SK-N-SH (cell line): Measurements from ENCODE around the gene OR3A2. TPM values are rescaled to one million over a fixed set of nuclear protein-coding genes. Genes with fewer than 3 reads are reported as not detected.
"Not testable (repeated sequence)": the region's sequence is repeated elsewhere in the genome, so short reads cannot be mapped to it uniquely, and the experiment has no call there.

Source experiments
- CTCF ChIA-PET: fragments of 300-600, 350-600 bp; formaldehyde crosslinking; extraction: SDS; loops from one replicate; lab custom pipeline; 2021; lab: Yijun Ruan, JAX
- POLR2A ChIA-PET: fragments of 350-600 bp; sonication (Branson Sonifier 250); formaldehyde crosslinking; extraction: SDS; loops from one replicate; lab custom pipeline; 2020; ENCODE audit warnings: antibody characterized with exemption, inconsistent platforms; lab: Yijun Ruan, JAX
- DNase-seq: peaks from one replicate; pipeline ENCODE4 v3.0.0; 2012
- H2AFZ ChIP-seq: fragments of 200-600 bp; sonication (generic); 2 replicates; pipeline ENCODE4 v1.8.1; 2016; ENCODE audit warnings: antibody characterized with exemption, mild to moderate bottlenecking, low read depth
- H3F3A ChIP-seq: fragments of 200-600 bp; sonication (generic); replicated peaks from 2 replicates; pipeline ENCODE3; 2016; ENCODE audit warnings: antibody characterized with exemption, mild to moderate bottlenecking; ENCODE audit not compliant: insufficient read depth
- H3K27ac ChIP-seq, 2 experiments: fragments of 200-500 bp in 1 of 2; fragments of 200-600 bp in 1 of 2; sonication (Bioruptor generic) in 1 of 2; sonication (generic), shearing (Covaris generic) in 1 of 2; 2 replicates each; pipeline versions ENCODE4 v1.5.1 to v1.6.1; 2014 to 2016; ENCODE audit warnings: low read depth in 2 of 2, inconsistent platforms in 1 of 2, low read length in 1 of 2, mild to moderate bottlenecking in 1 of 2, mixed read lengths in 1 of 2
- H3K27me3 ChIP-seq: fragments of 200-600 bp; sonication (generic), shearing (Covaris generic); 2 replicates; pipeline ENCODE4 v1.6.1; 2016; ENCODE audit warnings: mixed run types; ENCODE audit not compliant: insufficient read depth
- H3K36me3 ChIP-seq, 2 experiments: fragments of 200-500 bp in 1 of 2; fragments of 200-600 bp in 1 of 2; sonication (Bioruptor generic) in 1 of 2; sonication (generic) in 1 of 2; replicated peaks in 1 of 2; 2 replicates each; pipeline versions ENCODE3 to v1.5.1; 2014 to 2016; ENCODE audit warnings: low read length in 1 of 2, mild to moderate bottlenecking in 1 of 2; ENCODE audit not compliant: insufficient read depth in 2 of 2, control insufficient read depth in 1 of 2
- H3K4me1 ChIP-seq, 2 experiments: fragments of 200-500 bp in 1 of 2; fragments of 200-600 bp in 1 of 2; sonication (Bioruptor generic) in 1 of 2; sonication (generic), shearing (Covaris generic) in 1 of 2; 2 replicates each; pipeline versions ENCODE4 v1.5.1 to v1.6.1; 2014 to 2016; ENCODE audit warnings: low read depth in 1 of 2, low read length in 1 of 2, mixed run types in 1 of 2; ENCODE audit not compliant: insufficient read depth in 2 of 2, control insufficient read depth in 1 of 2
- H3K4me2 ChIP-seq: fragments of 200-600 bp; sonication (generic), shearing (Covaris generic); 2 replicates; pipeline ENCODE4 v1.6.1; 2017; ENCODE audit warnings: mixed run types
- H3K4me3 ChIP-seq, 2 experiments: fragments of 200-500 bp in 1 of 2; fragments of 200-600 bp in 1 of 2; sonication (Bioruptor generic) in 1 of 2; sonication (generic), shearing (Covaris generic) in 1 of 2; 2 replicates each; pipeline versions ENCODE4 v1.5.1 to v1.8.1; 2014 to 2016; ENCODE audit warnings: low read depth in 2 of 2, inconsistent platforms in 1 of 2, low read length in 1 of 2, mild to moderate bottlenecking in 1 of 2, mixed read lengths in 1 of 2, moderate library complexity in 1 of 2
- H3K79me2 ChIP-seq: fragments of 200-600 bp; sonication (generic); 2 replicates; pipeline ENCODE4 v1.8.1; 2017; ENCODE audit warnings: mild to moderate bottlenecking; ENCODE audit not compliant: insufficient read depth
- H3K9ac ChIP-seq: fragments of 200-600 bp; sonication (generic); 2 replicates; pipeline ENCODE4 v1.6.1; 2017; ENCODE audit warnings: mixed run types
- H3K9me2 ChIP-seq: fragments of 200-600 bp; sonication (generic); 2 replicates; pipeline ENCODE4 v1.6.1; 2017; ENCODE audit warnings: mixed run types
- H3K9me3 ChIP-seq: fragments of 200-600 bp; sonication (generic); 2 replicates; pipeline ENCODE4 v1.6.1; 2017; ENCODE audit warnings: mixed run types, mild to moderate bottlenecking, moderate library complexity
- H4K20me1 ChIP-seq: fragments of 200-600 bp; sonication (generic); 2 replicates; pipeline ENCODE4 v1.6.1; 2017; ENCODE audit warnings: mild to moderate bottlenecking, mixed run types; ENCODE audit not compliant: insufficient read depth
- CHD2 ChIP-seq: fragments of 150-350 bp; IDR thresholded peaks from 2 replicates; pipeline ENCODE4 v1.6.1; 2018; ENCODE audit warnings: low read length; ENCODE audit not compliant: partially characterized antibody
- CTCF ChIP-seq: fragments of 200-600 bp; sonication (generic); IDR thresholded peaks from 2 replicates; pipeline ENCODE4 v1.6.1; 2017; ENCODE audit warnings: antibody characterized with exemption, mild to moderate bottlenecking, moderate library complexity
- EP300 ChIP-seq, 2 experiments: IDR thresholded peaks; 2 replicates each; pipeline versions ENCODE4 v1.4.0 to v1.6.1; 2012; ENCODE audit warnings: borderline replicate concordance in 1 of 2, low read depth in 1 of 2, low read length in 1 of 2
- EZH2phosphoT487 ChIP-seq: fragments of 200-600 bp; sonication (generic); IDR thresholded peaks from 2 replicates; pipeline ENCODE4 v1.6.1; 2017; ENCODE audit warnings: low read depth, mixed run types, mild to moderate bottlenecking, antibody characterized with exemption, moderate library complexity, borderline replicate concordance
- FOSL2 ChIP-seq: IDR thresholded peaks from 2 replicates; pipeline ENCODE4 v1.4.0; 2012; ENCODE audit warnings: low read depth, mild to moderate bottlenecking, moderate library complexity, borderline replicate concordance
- FOXJ3 ChIP-seq: sonication (generic); formaldehyde crosslinking; IDR thresholded peaks from 2 replicates; pipeline ENCODE4 v1.5.1; 2020; ENCODE audit warnings: mild to moderate bottlenecking, missing genetic modification reagents
- FOXM1 ChIP-seq: IDR thresholded peaks from 2 replicates; pipeline ENCODE4 v1.4.0; 2012; ENCODE audit warnings: low read depth, mild to moderate bottlenecking
- GATA2 ChIP-seq: sonication (generic); formaldehyde crosslinking; IDR thresholded peaks from 2 replicates; pipeline ENCODE4 v1.5.0; 2020; ENCODE audit warnings: mild to moderate bottlenecking, missing genetic modification reagents
- JUND ChIP-seq: IDR thresholded peaks from 2 replicates; pipeline ENCODE4 v1.4.0; 2012
- MEF2A ChIP-seq: IDR thresholded peaks from 2 replicates; pipeline ENCODE4 v1.4.0; 2012; ENCODE audit warnings: low read depth, borderline replicate concordance
- MXI1 ChIP-seq: IDR thresholded peaks from 2 replicates; pipeline ENCODE4 v1.6.1; 2012; ENCODE audit warnings: mild to moderate bottlenecking, low read depth, low read length, improper control_type of control experiment
- PBX3 ChIP-seq: IDR thresholded peaks from 2 replicates; pipeline ENCODE4; 2012
- POLR2AphosphoS5 ChIP-seq: IDR thresholded peaks from 2 replicates; pipeline ENCODE4 v1.6.1; 2012; ENCODE audit warnings: low read depth, low read length
- REST ChIP-seq: IDR thresholded peaks from 2 replicates; pipeline ENCODE4 v1.6.1; 2012; ENCODE audit warnings: mild to moderate bottlenecking, low read depth, low read length, moderate library complexity
- SIN3A ChIP-seq: IDR thresholded peaks from 2 replicates; pipeline ENCODE4 v1.6.1; 2012; ENCODE audit warnings: low read depth, mild to moderate bottlenecking, low read length, moderate library complexity, borderline replicate concordance
- SMC3 ChIP-seq: IDR thresholded peaks from 2 replicates; pipeline ENCODE4 v1.6.1; 2012; ENCODE audit warnings: low read depth, low read length, improper control_type of control experiment
- TEAD4 ChIP-seq: IDR thresholded peaks from 2 replicates; pipeline ENCODE4 v1.4.0; 2012; ENCODE audit warnings: mild to moderate bottlenecking, borderline replicate concordance; ENCODE audit not compliant: insufficient read depth
- YY1 ChIP-seq: IDR thresholded peaks from 2 replicates; pipeline ENCODE4 v1.4.0; 2012; ENCODE audit warnings: low read depth, mild to moderate bottlenecking
- whole genome bisulfite sequencing: methylation state at CpG from one replicate; pipeline ENCODE4 v1.1.6; 2017; ENCODE audit warnings: low lambda C conversion rate; 5-methylcytosine and 5-hydroxymethylcytosine counted together
- polyA plus RNA-seq, 3 experiments: library from polyadenylated mRNA; depleted of rRNA; stranded (reverse); fragments of >200 nt; gene quantifications; 2 replicates each; pipeline ENCODE4 v1.2.3, GENCODE V29; 2012

The OR3A2 gene
- polyA plus RNA-seq, 1 of the 3 experiments (the other 2 are of a cell fraction) = not detected

GRCh38 chr17:3415610-3416009, 29.5 kb upstream of the OR3A2 start:
- 16% methylated on average over 5 of the region's 5 CpGs for WGBS
- Histone ChIP-seq H3K9me2 (no peaks in the 10 kb centered on the region), H3K36me3 (no peaks in the 10 kb centered on the region), H4K20me1 (no peaks in the 10 kb centered on the region), H3K4me3 (no peak overlapping the region), H3K4me1 (no peaks in the 10 kb centered on the region), H3K9ac (no peak overlapping the region), H3K27ac (no peak overlapping the region), H3K27me3 (no peaks in the 10 kb centered on the region; the same call in 1 of the 2 replicates), H3K79me2 (no peaks in the 10 kb centered on the region), H2AFZ (no peak overlapping the region), H3K4me2 (no peak overlapping the region), H3F3A (no peaks in the 10 kb centered on the region), H3K9me3 (no peaks in the 10 kb centered on the region)
- ChIA-PET CTCF (no interaction called here), POLR2A (no interaction called here)
- no peak for TF ChIP-seq REST
- no peak for TF ChIP-seq EP300 (IDR thresholded peaks at IDR 0.05; ENCODE audit: borderline replicate concordance in 1 of 2, low read depth in 1 of 2, low read length in 1 of 2)
- no peak for TF ChIP-seq SMC3
- TF ChIP-seq FOXJ3 (CRISPR knock-in tag) = no peak
- no peak for TF ChIP-seq MEF2A
- no peak for TF ChIP-seq FOXM1
- no peak for TF ChIP-seq CTCF
- no peak for TF ChIP-seq PBX3
- TF ChIP-seq MXI1 = no peak
- no peak for TF ChIP-seq JUND
- no peak for TF ChIP-seq SIN3A
- no peak for TF ChIP-seq CHD2
- TF ChIP-seq YY1 = no peak
- no peak for TF ChIP-seq GATA2
- no peak for TF ChIP-seq EZH2phosphoT487
- TF ChIP-seq FOSL2 = no peak
- TF ChIP-seq POLR2AphosphoS5 = no peak
- TF ChIP-seq TEAD4 = no peak
- no peak for DNase-seq

GRCh38 chr17:3412216-3412615, 26.1 kb upstream of the OR3A2 start:
- H3K79me2 ChIP-seq, H3K9me2 ChIP-seq, H3K9ac ChIP-seq, H3F3A ChIP-seq, POLR2A ChIA-PET, H3K27ac ChIP-seq, H2AFZ ChIP-seq, H3K4me2 ChIP-seq, DNase-seq, H3K36me3 ChIP-seq, H3K4me1 ChIP-seq, H3K4me3 ChIP-seq, H3K27me3 ChIP-seq, CTCF ChIA-PET, H3K9me3 ChIP-seq, H4K20me1 ChIP-seq: not testable (repeated sequence)
- no CpG with 5 or more reads among the region's 16 CpGs for WGBS
